ENCODE measurements around the gene CHRM3.
"Not testable (repeated sequence)": the region's sequence is repeated elsewhere in the genome, so short reads cannot be mapped to it uniquely, and the experiment has no call there.

The CHRM3 gene

DNA sequence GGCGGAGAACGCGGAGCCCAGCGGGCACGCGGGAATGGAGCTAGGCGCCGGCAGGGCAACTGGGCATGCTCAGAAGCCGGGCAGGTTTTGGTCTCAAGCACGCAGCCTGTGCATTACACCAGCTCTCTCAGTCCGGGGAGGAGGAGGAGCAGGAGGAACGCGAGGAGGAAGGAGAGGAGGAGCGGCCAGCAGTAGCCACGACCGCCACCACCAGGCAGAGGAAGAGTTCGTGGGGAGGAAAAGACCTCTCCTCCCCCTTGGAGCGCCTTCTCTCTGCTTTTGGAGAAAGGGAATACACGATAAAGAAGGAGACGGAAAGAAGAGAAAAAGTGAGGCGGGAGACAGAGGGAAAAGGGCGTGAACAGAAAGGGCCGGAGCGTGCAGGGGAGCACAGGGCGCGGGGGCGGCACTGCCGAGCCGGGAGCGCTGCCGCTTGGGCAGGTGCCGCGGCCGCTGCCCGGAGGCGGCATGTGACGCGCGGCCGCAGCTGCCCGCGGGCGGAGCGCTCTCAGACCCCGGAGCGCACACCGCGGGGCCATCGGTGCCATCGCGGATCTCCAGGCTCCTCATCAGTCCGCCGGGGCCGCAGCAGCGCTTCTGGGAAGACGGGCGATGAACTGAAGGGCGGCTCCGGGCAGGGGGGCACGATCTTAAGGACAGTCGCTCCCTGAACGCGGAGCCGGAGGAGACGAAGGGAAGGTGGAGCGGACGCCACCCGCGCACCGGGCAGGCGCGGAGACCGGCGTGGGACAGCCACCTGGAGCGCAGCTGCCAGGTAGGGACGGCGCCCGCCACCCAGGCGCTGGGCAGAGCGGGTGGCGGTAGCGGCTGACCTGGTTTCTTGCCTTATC, at the start of gene CHRM3:
TSS of gene CHRM3 (plus strand) at position 116 of the 851 bp plus-strand sequence. CDS start 520,884 bp downstream, outside the sequence.
- DNase-seq: peak in 52 of 58 donors; percentile 12 to 81 (median 42)

- no peak for DNase-seq
Observed at GRCh38 chr1:239337799-239338430, 48.5 kb upstream of the CHRM3 start.

DNA sequence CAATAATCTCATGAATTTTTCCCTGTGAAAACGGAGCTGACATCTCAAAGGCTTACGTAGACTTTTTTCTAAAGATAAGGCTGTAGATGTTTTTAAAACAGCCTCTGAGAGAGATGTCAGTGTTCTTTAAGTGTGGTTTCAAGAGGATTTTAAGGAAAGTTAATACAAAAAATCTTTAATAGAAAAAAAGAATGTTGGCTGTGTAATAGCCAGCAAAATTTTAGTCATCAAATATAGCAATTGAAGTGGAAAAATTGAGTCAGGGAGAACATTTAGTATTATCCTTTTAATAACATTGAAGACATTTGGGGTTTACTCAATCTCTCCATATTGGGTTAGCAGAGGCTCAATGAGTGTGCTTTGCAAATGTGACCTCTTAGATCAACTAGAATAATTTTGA, 38.6 kb upstream of the CHRM3 start:
- no peak for DNase-seq

DNA sequence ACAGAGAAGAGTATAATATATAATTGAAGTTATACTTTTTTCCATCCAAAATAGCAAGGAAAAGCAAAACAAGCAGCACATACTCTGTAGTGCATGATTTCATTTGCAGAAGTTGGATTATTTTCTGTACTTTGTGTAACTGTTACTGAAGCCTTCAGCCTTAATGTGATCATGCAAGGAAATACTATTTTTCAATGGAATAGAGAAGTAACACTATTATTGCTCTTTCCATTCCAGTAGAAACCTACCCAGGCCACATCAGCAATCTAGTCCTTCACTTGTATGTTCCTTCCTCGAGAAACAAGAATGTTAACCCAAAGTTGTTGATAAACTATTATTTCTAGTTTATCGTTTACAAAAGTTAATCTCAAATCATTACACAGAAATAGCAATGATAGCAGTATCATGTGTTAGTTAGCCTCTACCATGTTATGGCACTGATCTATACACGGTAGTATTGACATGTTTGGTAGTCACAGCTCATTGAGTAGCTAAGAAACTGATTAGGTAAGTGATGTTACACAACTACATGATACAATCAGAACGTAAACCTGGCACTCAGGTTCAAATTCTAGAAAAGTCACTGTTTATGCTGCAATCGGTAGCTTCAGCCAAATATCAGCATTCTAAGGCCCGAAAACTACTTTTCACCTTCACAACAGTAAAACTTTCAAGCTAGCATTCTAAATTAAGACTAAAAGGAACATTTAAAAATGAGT, 37.6 kb upstream of the CHRM3 start:
- no peak for DNase-seq

DNA sequence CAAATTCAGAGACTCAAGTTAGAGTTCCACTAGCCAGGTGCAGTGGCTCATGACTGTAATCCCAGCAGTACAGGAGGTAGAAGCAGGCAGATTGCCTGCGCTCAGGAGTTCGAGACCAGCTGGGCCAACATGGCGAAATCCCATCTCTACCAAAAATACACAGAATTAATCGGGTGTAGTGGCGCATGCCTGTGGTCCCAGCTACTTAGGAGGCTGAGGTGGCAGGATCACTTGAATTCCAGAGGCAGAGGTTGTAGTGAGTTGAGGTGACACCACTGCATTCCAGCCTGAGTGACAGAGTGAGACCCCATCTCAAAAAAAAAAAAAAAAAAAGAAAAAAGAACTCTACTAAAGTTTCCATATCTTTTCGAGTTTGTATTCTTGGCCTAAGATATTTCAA, 36.7 kb upstream of the CHRM3 start:
- DNase-seq: no peak

DNA sequence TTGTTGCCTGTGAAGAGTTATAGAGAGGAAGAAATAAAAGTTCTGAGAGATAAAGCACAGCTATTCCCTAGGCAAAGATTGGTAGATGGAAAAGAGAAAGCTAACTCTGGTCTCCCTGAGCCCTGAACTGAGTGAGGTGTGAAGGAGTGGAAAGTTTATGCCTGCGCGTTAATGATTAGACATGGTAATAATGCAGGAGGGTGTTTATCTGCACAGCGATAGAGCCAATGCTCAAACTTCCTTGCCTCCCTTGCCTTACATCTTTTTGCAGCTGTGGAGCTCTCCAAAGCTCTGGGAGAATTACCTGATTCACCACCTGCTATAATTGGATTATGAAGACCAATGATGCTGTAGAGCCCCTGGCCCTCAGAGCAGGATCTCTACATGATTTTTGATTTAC, 32.8 kb upstream of the CHRM3 start:
- DNase-seq: no peak

- no peak for DNase-seq
Observed at GRCh38 chr1:239354231-239354630, 32.1 kb upstream of the CHRM3 start.

DNA sequence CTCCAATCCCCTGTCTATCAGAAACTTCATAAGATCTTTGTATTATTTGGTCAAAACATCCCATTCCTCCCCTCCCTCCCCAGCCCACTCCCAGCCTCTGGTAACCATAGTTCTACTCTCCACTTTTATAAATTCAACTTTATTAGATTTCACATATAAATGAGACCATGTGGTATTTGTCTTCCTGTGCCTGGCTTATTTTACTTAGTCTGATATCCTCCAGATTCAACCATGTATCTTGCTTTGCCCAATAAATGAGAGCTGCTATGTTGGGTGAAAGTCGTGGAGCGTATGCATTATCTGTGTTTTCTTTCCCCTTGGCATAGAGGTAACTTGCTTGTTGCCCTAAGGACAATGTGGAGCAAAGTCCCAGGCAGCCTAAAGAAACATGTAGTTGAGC, 28.5 kb upstream of the CHRM3 start:
- no peak for DNase-seq

GRCh38 chr1:239361403-239361802, 25.0 kb upstream of the CHRM3 start:
- DNase-seq: no peak

DNA sequence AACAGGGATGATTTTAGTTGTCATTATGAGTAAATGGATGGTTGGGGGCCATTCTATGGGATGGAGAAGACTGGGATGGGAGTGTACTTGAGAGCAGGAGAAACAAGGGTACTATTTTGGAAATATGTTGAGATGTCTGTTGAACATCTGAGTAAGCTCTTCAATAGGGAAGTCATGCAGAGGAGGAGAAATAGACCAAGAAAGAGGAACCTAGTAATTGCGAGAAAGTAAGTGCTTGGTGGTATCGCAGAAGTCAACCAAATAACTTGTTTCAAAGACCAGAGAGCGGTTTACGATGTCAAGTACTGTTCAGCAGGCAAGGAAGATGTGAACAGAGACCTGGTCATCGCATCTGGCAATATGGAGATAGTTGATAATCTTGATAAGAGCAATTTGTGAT, 22.4 kb upstream of the CHRM3 start:
- DNase-seq: no peak

DNA sequence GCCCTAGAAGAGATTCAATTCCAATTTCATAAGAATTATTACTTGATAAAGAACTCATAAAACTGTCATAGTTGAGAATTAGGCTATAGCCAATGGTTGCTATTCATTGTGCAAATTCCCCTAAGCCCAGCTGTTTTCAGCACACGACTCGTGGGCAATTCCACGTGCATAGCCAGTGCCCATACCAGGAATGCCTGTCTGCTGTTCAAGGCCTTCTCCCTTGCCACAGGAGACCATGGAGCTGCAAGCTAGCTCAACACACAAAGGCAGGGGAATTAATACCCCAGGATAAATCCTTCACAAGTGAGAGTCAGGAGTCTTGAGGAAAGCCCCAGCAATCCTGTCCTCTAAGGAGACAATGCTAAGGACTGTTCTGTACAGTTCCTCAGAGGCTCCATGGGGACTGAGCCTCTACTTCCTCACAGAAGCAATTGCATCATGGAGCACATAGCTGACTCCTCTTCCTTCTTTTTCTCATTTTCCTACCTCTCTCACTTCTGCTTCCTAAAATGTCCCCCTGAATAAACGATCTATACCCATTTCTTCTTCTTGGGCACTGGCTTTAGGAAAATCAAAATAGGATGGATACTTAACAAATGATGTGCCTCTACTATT, 19.1 kb upstream of the CHRM3 start:
- DNase-seq: no peak

- DNase-seq: no peak
Observed at GRCh38 chr1:239368436-239369109, 17.8 kb upstream of the CHRM3 start.

DNA sequence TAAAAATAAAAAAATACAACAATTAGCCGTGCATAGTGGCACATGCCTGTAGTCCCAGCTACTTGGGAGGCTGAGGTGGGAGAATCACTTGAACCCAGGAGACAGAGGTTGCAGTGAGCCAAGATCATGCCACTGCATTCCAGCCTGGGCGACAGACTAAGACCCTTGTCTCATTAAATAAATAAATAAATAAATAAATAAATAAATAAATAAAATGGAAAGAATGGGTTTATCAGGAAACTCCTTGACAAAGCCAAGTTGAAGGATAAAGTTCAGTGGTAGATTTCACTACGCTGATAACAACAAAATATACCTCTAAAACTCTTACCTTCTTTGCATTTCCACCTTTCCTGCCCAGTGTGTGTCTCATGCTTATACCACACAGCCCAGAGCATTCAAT, 15.5 kb upstream of the CHRM3 start:
- not testable (repeated sequence) for DNase-seq

DNA sequence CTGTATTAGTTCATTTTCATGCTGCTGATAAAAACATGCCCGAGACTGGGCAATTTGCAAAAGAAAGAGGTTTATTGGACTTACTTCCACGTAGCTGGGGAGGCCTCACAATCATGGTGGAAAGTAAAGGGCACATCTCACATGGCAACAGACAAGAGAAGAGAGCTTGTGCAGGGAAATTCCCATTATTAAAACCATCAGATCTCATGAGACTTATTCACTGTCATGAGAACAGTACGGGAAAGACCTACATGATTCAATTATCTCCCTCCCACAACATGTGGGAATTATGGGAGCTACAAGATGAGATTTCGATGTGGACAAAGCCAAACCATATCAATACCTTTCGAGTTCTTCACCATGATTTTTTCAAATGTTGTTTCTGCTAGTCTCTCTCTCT, 3.7 kb upstream of the CHRM3 start:
- no peak for DNase-seq

- no peak for DNase-seq
Observed at GRCh38 chr1:239383714-239384113, 2.7 kb upstream of the CHRM3 start.

GRCh38 chr1:239387304-239388158, 1.2 kb downstream of the CHRM3 start:
- DNase-seq: peak in 11 of 58 donors; percentile 2 to 57 (median 28)

- DNase-seq: no peak
Observed at GRCh38 chr1:239388159-239388485, 1.8 kb downstream of the CHRM3 start.

DNA sequence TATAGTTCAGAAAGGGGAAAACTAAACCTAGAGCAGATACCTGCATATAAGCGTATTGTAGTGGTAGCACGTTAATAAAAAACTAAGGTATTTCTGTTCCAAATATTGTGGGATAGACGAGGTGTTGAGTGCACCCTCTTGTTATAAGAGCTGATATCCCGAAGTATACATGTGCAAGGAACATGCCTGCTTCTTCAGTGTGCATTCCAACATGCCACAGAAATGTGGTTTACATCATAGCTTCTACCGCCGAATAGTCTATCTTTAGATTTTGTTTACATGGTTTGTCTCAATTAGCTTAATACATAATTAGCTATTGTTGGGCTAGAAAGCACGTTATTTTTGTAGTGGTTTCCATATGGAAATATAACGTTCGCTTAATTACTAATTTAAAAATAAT, 2.2 kb downstream of the CHRM3 start:
- DNase-seq: no peak

- no peak for DNase-seq
Observed at GRCh38 chr1:239389703-239390102, 3.3 kb downstream of the CHRM3 start.

DNA sequence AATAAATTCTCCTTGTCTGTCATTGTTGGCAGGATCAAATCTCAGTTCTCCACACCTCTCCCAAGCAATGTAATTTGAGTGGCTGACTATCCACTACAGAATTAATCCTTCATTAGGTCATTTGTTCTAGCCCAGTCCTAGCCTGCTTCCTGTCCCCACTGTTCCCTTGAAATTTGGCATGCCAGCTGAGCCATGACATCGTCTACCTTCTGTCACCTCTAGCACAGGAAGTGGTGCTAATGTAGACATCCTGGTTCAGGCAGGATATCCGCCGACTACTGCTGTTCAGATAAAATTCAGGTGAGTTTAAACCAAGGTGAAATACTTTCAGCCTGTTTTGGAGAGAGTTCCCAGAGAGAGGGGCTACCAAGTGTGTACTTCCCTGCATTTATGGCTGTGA, 5.9 kb downstream of the CHRM3 start:
- DNase-seq: no peak
